HepG2 (cell line): ENCODE data around the gene TMEM238. TPM values are rescaled to one million over a fixed set of nuclear protein-coding genes. Genes with fewer than 3 reads are reported as not detected.

Experiments
- ARID2 ChIP-seq: sonication (generic); formaldehyde crosslinking; IDR thresholded peaks from 2 replicates; pipeline ENCODE4 v1.8.1; 2022; ENCODE audit warnings: mild to moderate bottlenecking, missing genetic modification reagents, borderline replicate concordance
- BORCS8-MEF2B ChIP-seq: sonication (generic); formaldehyde crosslinking; IDR thresholded peaks from 2 replicates; pipeline ENCODE4 v1.8.0; 2022; ENCODE audit warnings: mild to moderate bottlenecking, missing genetic modification reagents
- EP300 ChIP-seq, 3 experiments: sonication (generic) in 1 of 3; formaldehyde crosslinking in 1 of 3; IDR thresholded peaks; 2 replicates each; pipeline versions ENCODE4 v1.5.1 to v1.6.1; 2011 to 2020; ENCODE audit warnings: low read depth in 2 of 3, low read length in 2 of 3, borderline replicate concordance in 1 of 3, improper control_type of control experiment in 1 of 3, mild to moderate bottlenecking in 1 of 3, missing genetic modification reagents in 1 of 3, moderate library complexity in 1 of 3
- JUND ChIP-seq: sonication (generic); formaldehyde crosslinking; IDR thresholded peaks from 2 replicates; pipeline ENCODE4 v1.8.0; 2022; ENCODE audit warnings: mild to moderate bottlenecking, missing genetic modification reagents
- KLF9 ChIP-seq: IDR thresholded peaks from 2 replicates; pipeline ENCODE4 v1.6.1; 2016; ENCODE audit warnings: low read depth
- MED13 ChIP-seq: sonication (generic); formaldehyde crosslinking; IDR thresholded peaks from 2 replicates; pipeline ENCODE4 v1.5.0; 2020; ENCODE audit warnings: missing genetic modification reagents
- NFE2L2 ChIP-seq: fragments of 150-350 bp; IDR thresholded peaks from 2 replicates; pipeline ENCODE4 v1.6.1; 2014; ENCODE audit warnings: low read length
- NR2F2 ChIP-seq: IDR thresholded peaks from 2 replicates; pipeline ENCODE4 v1.6.1; 2012; ENCODE audit warnings: low read depth, inconsistent platforms, borderline replicate concordance
- SMYD3 ChIP-seq: sonication (generic); formaldehyde crosslinking; IDR thresholded peaks from 2 replicates; pipeline ENCODE4 v1.8.1; 2023; ENCODE audit warnings: mild to moderate bottlenecking, missing genetic modification reagents
- ZBTB3 ChIP-seq: sonication (generic); formaldehyde crosslinking; IDR thresholded peaks from 2 replicates; pipeline ENCODE4 v1.4.0; 2020; ENCODE audit warnings: low read depth, mild to moderate bottlenecking, moderate library complexity, missing genetic modification reagents, borderline replicate concordance
- ZNF451 ChIP-seq: sonication (generic); formaldehyde crosslinking; IDR thresholded peaks from 2 replicates; pipeline ENCODE4 v1.5.0; 2020; ENCODE audit warnings: mild to moderate bottlenecking, missing genetic modification reagents
- ZNF484 ChIP-seq: sonication (generic); formaldehyde crosslinking; IDR thresholded peaks from 2 replicates; pipeline ENCODE4 v1.5.1; 2020; ENCODE audit warnings: mild to moderate bottlenecking, low read depth, missing genetic modification reagents, borderline replicate concordance
- ZNF563 ChIP-seq: sonication (generic); formaldehyde crosslinking; IDR thresholded peaks from 2 replicates; pipeline ENCODE4 v1.8.0; 2022; ENCODE audit warnings: mild to moderate bottlenecking, moderate library complexity, missing genetic modification reagents
- ZNF629 ChIP-seq: sonication (generic); formaldehyde crosslinking; conservative IDR thresholded peaks from 2 replicates; pipeline ENCODE4 v1.5.0; 2020; ENCODE audit warnings: missing genetic modification reagents
- ZNF781 ChIP-seq: sonication (generic); formaldehyde crosslinking; IDR thresholded peaks from 2 replicates; pipeline ENCODE4 v1.5.1; 2020; ENCODE audit warnings: borderline replicate concordance, mild to moderate bottlenecking, missing genetic modification reagents; ENCODE audit errors: not compliant biosample characterization
- ZNF850 ChIP-seq: sonication (generic); formaldehyde crosslinking; conservative IDR thresholded peaks from 2 replicates; pipeline ENCODE4 v1.9.0; 2021; ENCODE audit warnings: mild to moderate bottlenecking, missing genetic modification reagents
- polyA plus RNA-seq, 8 experiments: library from polyadenylated mRNA; depleted of rRNA in 3 of 8; stranded (reverse) in 7 of 8; unstranded in 1 of 8; fragments of >200 nt; fragmentation: Illumina TruSeq in 4 of 8; extraction: Trizol in 4 of 8; gene quantifications; 2 replicates each; pipeline versions ENCODE4 v1.2.1 to v1.2.3, GENCODE V29; 2011 to 2016; ENCODE audit warnings: low read depth in 4 of 8, missing spikeins in 1 of 8, mixed read lengths in 1 of 8; ENCODE audit not compliant: insufficient read depth in 1 of 8
- total RNA-seq, 5 experiments: library from RNA; depleted of rRNA; stranded (reverse); fragments of >200 nt; fragmentation: Illumina TruSeq; extraction: Trizol; gene quantifications; 2 replicates each; pipeline ENCODE4 v1.2.3, GENCODE V29; 2016; ENCODE audit warnings: low read depth in 1 of 5
- TF ChIP-seq, protein P1 (sequence below): sonication (generic); formaldehyde crosslinking; IDR thresholded peaks from 2 replicates; pipeline ENCODE4 v1.4.0; 2020; ENCODE audit warnings: missing genetic modification reagents
- TF ChIP-seq, protein P2 (sequence below): IDR thresholded peaks from 2 replicates; pipeline ENCODE4 v1.6.1; 2012; ENCODE audit warnings: low read depth, low read length, improper control_type of control experiment
- TF ChIP-seq, protein P3 (sequence below): sonication (generic); formaldehyde crosslinking; IDR thresholded peaks from 2 replicates; pipeline ENCODE4 v1.4.0; 2020; ENCODE audit warnings: missing genetic modification reagents, mild to moderate bottlenecking, borderline replicate concordance
- TF ChIP-seq, protein P4 (sequence below): sonication (generic); formaldehyde crosslinking; IDR thresholded peaks from 2 replicates; pipeline ENCODE4 v1.5.1; 2020; ENCODE audit warnings: mild to moderate bottlenecking, missing genetic modification reagents, moderate library complexity

The TMEM238 gene
- total and polyA plus RNA-seq, 2 of the 13 experiments (the other 11 are each of a cell fraction or from before 2014, with no cell fraction given): not detected

DNA sequence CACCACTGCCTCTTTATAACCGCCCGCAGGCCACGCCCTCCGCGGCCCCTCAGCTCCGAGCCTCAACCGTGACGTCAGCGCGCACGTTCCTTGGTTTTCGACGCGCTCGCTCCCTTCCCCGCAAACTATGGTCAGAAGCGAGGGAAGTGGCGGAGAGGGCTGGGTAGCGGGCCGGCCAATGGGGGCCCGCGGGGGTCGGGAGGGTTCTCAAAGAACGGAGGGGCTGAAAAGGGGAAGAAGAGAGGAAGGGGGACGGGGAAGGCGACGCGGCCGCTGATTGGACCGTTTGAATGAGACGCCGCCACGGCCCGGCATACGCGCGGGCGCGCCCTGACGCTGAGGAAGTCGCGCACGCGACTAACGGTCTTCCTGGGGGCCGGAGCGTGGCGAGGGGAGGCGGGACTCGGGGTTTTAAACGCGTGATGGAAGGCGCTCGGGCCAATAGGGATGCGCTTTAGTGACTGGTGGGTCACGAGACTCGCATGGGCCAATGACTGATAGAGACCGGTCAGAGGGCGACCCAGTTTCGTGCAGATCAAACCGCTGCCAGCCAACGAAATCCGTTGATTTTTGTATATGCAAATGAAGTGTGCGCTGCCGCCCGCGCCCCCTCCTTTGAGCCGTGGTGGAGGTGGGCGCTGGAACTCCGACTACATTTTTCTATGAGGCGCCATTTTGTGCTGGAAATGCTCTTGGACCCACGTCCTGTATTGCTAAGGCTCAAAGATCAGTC is 23.9 kb upstream of the TMEM238 start (continued):
- TF ChIP-seq, protein P1, sequence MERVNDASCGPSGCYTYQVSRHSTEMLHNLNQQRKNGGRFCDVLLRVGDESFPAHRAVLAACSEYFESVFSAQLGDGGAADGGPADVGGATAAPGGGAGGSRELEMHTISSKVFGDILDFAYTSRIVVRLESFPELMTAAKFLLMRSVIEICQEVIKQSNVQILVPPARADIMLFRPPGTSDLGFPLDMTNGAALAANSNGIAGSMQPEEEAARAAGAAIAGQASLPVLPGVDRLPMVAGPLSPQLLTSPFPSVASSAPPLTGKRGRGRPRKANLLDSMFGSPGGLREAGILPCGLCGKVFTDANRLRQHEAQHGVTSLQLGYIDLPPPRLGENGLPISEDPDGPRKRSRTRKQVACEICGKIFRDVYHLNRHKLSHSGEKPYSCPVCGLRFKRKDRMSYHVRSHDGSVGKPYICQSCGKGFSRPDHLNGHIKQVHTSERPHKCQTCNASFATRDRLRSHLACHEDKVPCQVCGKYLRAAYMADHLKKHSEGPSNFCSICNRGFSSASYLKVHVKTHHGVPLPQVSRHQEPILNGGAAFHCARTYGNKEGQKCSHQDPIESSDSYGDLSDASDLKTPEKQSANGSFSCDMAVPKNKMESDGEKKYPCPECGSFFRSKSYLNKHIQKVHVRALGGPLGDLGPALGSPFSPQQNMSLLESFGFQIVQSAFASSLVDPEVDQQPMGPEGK (CRISPR knock-in tag): peak; percentile 56; the same call in 1 of the 2 replicates
- TF ChIP-seq EP300 (IDR thresholded peaks at IDR 0.05; ENCODE audit: low read depth in 2 of 2, low read length in 2 of 2): no peak
- TF ChIP-seq EP300 (CRISPR knock-in tag; IDR thresholded peaks at IDR 0.05; ENCODE audit: borderline replicate concordance): no peak
- no peak for TF ChIP-seq NFE2L2
- no peak for TF ChIP-seq ZNF451
- TF ChIP-seq ZNF563 (CRISPR knock-in tag): peak; percentile 68; the same call in 1 of the 2 replicates
- no peak for TF ChIP-seq ZBTB3 (CRISPR knock-in tag)
- TF ChIP-seq NR2F2: no peak
- TF ChIP-seq, protein P2, sequence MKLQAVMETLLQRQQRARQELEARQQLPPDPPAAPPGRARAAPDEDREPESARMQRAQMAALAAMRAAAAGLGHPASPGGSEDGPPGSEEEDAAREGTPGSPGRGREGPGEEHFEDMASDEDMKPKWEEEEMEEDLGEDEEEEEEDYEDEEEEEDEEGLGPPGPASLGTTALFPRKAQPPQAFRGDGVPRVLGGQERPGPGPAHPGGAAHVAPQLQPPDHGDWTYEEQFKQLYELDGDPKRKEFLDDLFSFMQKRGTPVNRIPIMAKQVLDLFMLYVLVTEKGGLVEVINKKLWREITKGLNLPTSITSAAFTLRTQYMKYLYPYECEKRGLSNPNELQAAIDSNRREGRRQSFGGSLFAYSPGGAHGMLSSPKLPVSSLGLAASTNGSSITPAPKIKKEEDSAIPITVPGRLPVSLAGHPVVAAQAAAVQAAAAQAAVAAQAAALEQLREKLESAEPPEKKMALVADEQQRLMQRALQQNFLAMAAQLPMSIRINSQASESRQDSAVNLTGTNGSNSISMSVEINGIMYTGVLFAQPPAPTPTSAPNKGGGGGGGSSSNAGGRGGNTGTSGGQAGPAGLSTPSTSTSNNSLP: no peak
- peak; percentile 69 for TF ChIP-seq BORCS8-MEF2B (CRISPR knock-in tag)
- TF ChIP-seq JUND (CRISPR knock-in tag): peak; percentile 52; the same call in 1 of the 2 replicates
- TF ChIP-seq ZNF484 (CRISPR knock-in tag): no peak
- no peak for TF ChIP-seq ZNF629 (CRISPR knock-in tag)
- TF ChIP-seq KLF9 (CRISPR knock-in tag): no peak
- no peak for TF ChIP-seq ZNF850
- no peak for TF ChIP-seq MED13 (CRISPR knock-in tag)
- TF ChIP-seq SMYD3 (CRISPR knock-in tag): no peak; the same call in 1 of the 2 replicates
- TF ChIP-seq ZNF781 (CRISPR knock-in tag): peak; percentile 21
- TF ChIP-seq, protein P3, sequence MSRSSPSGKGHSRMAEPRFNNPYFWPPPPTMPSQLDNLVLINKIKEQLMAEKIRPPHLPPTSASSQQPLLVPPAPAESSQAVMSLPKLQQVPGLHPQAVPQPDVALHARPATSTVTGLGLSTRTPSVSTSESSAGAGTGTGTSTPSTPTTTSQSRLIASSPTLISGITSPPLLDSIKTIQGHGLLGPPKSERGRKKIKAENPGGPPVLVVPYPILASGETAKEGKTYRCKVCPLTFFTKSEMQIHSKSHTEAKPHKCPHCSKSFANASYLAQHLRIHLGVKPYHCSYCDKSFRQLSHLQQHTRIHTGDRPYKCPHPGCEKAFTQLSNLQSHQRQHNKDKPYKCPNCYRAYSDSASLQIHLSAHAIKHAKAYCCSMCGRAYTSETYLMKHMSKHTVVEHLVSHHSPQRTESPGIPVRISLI (CRISPR knock-in tag): 0 out of 2 replicates have a peak, but pooled peaks have one; percentile 28
- no peak for TF ChIP-seq ARID2 (CRISPR knock-in tag)
- TF ChIP-seq, protein P4, sequence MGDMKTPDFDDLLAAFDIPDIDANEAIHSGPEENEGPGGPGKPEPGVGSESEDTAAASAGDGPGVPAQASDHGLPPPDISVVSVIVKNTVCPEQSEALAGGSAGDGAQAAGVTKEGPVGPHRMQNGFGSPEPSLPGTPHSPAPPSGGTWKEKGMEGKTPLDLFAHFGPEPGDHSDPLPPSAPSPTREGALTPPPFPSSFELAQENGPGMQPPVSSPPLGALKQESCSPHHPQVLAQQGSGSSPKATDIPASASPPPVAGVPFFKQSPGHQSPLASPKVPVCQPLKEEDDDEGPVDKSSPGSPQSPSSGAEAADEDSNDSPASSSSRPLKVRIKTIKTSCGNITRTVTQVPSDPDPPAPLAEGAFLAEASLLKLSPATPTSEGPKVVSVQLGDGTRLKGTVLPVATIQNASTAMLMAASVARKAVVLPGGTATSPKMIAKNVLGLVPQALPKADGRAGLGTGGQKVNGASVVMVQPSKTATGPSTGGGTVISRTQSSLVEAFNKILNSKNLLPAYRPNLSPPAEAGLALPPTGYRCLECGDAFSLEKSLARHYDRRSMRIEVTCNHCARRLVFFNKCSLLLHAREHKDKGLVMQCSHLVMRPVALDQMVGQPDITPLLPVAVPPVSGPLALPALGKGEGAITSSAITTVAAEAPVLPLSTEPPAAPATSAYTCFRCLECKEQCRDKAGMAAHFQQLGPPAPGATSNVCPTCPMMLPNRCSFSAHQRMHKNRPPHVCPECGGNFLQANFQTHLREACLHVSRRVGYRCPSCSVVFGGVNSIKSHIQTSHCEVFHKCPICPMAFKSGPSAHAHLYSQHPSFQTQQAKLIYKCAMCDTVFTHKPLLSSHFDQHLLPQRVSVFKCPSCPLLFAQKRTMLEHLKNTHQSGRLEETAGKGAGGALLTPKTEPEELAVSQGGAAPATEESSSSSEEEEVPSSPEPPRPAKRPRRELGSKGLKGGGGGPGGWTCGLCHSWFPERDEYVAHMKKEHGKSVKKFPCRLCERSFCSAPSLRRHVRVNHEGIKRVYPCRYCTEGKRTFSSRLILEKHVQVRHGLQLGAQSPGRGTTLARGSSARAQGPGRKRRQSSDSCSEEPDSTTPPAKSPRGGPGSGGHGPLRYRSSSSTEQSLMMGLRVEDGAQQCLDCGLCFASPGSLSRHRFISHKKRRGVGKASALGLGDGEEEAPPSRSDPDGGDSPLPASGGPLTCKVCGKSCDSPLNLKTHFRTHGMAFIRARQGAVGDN (CRISPR knock-in tag): peak; percentile 95
